Activated CD4-positive, CD25-positive, alpha-beta regulatory T cell (primary cell): ENCODE results near the gene CSNK1A1.
"Not testable (repeated sequence)": the region's sequence is repeated elsewhere in the genome, so short reads cannot be mapped to it uniquely, and the experiment has no call there.

Experiments used
- DNase-seq, 4 experiments: peaks; one replicate each; lab custom pipeline; 2025; lab: John Stamatoyannopoulos, UW

Gene CSNK1A1

GRCh38 chr5:149551227-149552037 lies at the start of gene CSNK1A1:
Gene CSNK1A1 (minus strand): TSS chr5:149551439. CDS start chr5:149550964, 475 bp downstream.
- peak; percentile 96 to 98 (median 96) for DNase-seq

- no peak for DNase-seq
These were observed 49.7 kb upstream of the CSNK1A1 start for GRCh38 chr5:149600932-149601331.

GRCh38 chr5:149599375-149599774 lies 48.1 kb upstream of the CSNK1A1 start:
- DNase-seq: no peak

GRCh38 chr5:149598966-149599365 lies 47.7 kb upstream of the CSNK1A1 start:
- no peak for DNase-seq

- DNase-seq: not testable (repeated sequence)
These were observed 47.0 kb upstream of the CSNK1A1 start for GRCh38 chr5:149598234-149598633.

- no peak for DNase-seq
These were observed 46.4 kb upstream of the CSNK1A1 start for GRCh38 chr5:149597618-149598017.

GRCh38 chr5:149596712-149597111 lies 45.5 kb upstream of the CSNK1A1 start:
- DNase-seq: no peak

- DNase-seq: not testable (repeated sequence)
These were observed 43.9 kb upstream of the CSNK1A1 start for GRCh38 chr5:149595105-149595504.

- DNase-seq: no peak
These were observed 43.1 kb upstream of the CSNK1A1 start for GRCh38 chr5:149594206-149594895.

GRCh38 chr5:149593370-149593769 lies 42.1 kb upstream of the CSNK1A1 start:
- DNase-seq: no peak

- DNase-seq: no peak
These were observed 37.7 kb upstream of the CSNK1A1 start for GRCh38 chr5:149588936-149589335.

- DNase-seq: no peak
These were observed 35.6 kb upstream of the CSNK1A1 start for GRCh38 chr5:149586708-149587318.

GRCh38 chr5:149585910-149586309 lies 34.7 kb upstream of the CSNK1A1 start:
- DNase-seq: no peak

GRCh38 chr5:149584121-149584520 lies 32.9 kb upstream of the CSNK1A1 start:
- no peak for DNase-seq

- no peak for DNase-seq
These were observed 32.2 kb upstream of the CSNK1A1 start for GRCh38 chr5:149583394-149583793.

- DNase-seq: no peak
These were observed 30.9 kb upstream of the CSNK1A1 start for GRCh38 chr5:149581931-149582768.

GRCh38 chr5:149581192-149581861 lies 30.1 kb upstream of the CSNK1A1 start, which contains the start of gene ARHGEF37:
Gene ARHGEF37 (plus strand): TSS chr5:149581498. CDS start chr5:149597770, 16,272 bp downstream.
- DNase-seq: peak in 1 of 4 experiments; percentile 11

- DNase-seq: no peak
These were observed 29.6 kb upstream of the CSNK1A1 start for GRCh38 chr5:149580808-149581191.

GRCh38 chr5:149578896-149579295 lies 27.7 kb upstream of the CSNK1A1 start:
- no peak for DNase-seq

- DNase-seq: no peak
These were observed 24.8 kb upstream of the CSNK1A1 start for GRCh38 chr5:149576021-149576420.

GRCh38 chr5:149575131-149575530 lies 23.9 kb upstream of the CSNK1A1 start:
- no peak for DNase-seq
